WTC11 (cell line): ENCODE data around the gene SIGLEC15. TPM values are rescaled to one million over a fixed set of nuclear protein-coding genes. Genes with fewer than 3 reads are reported as not detected.

Experiments
- ATAC-seq: fragments of 200-7000 bp; cut with Tn5 transposase; 2 replicates; pipeline ENCODE4 v1.10.0; 2021; ENCODE audit warnings: mild to moderate bottlenecking, moderate library complexity
- CTCF ChIA-PET: fragments of 300-600 bp; sonication (Branson Sonifier 250); formaldehyde crosslinking; loops from one replicate; lab custom pipeline; 2021; ENCODE audit warnings: antibody characterized with exemption; lab: Charles Lee
- POLR2A ChIA-PET: fragments of 350-600 bp; sonication (Branson Sonifier 250); formaldehyde crosslinking; loops from one replicate; lab custom pipeline; 2021; ENCODE audit warnings: antibody characterized with exemption; lab: Charles Lee
- DNase-seq: peaks from one replicate; pipeline ENCODE4 v3.0.0; 2021; ENCODE audit warnings: low spot score
- H3K27ac Mint-ChIP-seq: 2 replicates; pipeline ENCODE4 v1.8.0; 2021; ENCODE audit warnings: mixed read lengths
- H3K27me3 Mint-ChIP-seq: 2 replicates; pipeline ENCODE4 v1.8.0; 2021; ENCODE audit warnings: low read depth, mild to moderate bottlenecking, moderate library complexity, mixed read lengths
- H3K36me3 Mint-ChIP-seq: 2 replicates; pipeline ENCODE4 v1.8.0; 2021; ENCODE audit warnings: mixed read lengths
- H3K4me1 Mint-ChIP-seq: 2 replicates; pipeline ENCODE4 v1.8.0; 2022; ENCODE audit warnings: mixed read lengths
- H3K4me3 Mint-ChIP-seq: 2 replicates; pipeline ENCODE4 v1.8.0; 2021; ENCODE audit warnings: mild to moderate bottlenecking, moderate library complexity, mixed read lengths
- H3K9me3 Mint-ChIP-seq: 2 replicates; pipeline ENCODE4 v1.8.0; 2021; ENCODE audit warnings: mixed read lengths
- ATF1 ChIP-seq: sonication (generic); formaldehyde crosslinking; IDR thresholded peaks from 2 replicates; pipeline ENCODE4 v1.8.1; 2023; ENCODE audit warnings: mild to moderate bottlenecking, moderate library complexity, missing genetic modification reagents
- E2F1 ChIP-seq: sonication (generic); formaldehyde crosslinking; IDR thresholded peaks from 2 replicates; pipeline ENCODE4 v1.8.0; 2022; ENCODE audit warnings: mild to moderate bottlenecking, missing genetic modification reagents
- ELF4 ChIP-seq: sonication (generic); formaldehyde crosslinking; IDR thresholded peaks from 2 replicates; pipeline ENCODE4 v1.8.1; 2022; ENCODE audit warnings: low read depth, mild to moderate bottlenecking, moderate library complexity, missing genetic modification reagents
- ETV6 ChIP-seq: sonication (generic); formaldehyde crosslinking; IDR thresholded peaks from 2 replicates; pipeline ENCODE4 v1.8.1; 2022; ENCODE audit warnings: mild to moderate bottlenecking, missing genetic modification reagents
- FOXJ3 ChIP-seq: sonication (generic); formaldehyde crosslinking; IDR thresholded peaks from 2 replicates; pipeline ENCODE4 v1.9.0; 2021; ENCODE audit warnings: missing genetic modification reagents, mild to moderate bottlenecking, borderline replicate concordance
- FOXK1 ChIP-seq: sonication (generic); formaldehyde crosslinking; IDR thresholded peaks from 2 replicates; pipeline ENCODE4 v1.8.0; 2022; ENCODE audit warnings: mild to moderate bottlenecking, moderate library complexity, missing genetic modification reagents
- MLX ChIP-seq: sonication (generic); formaldehyde crosslinking; IDR thresholded peaks from 2 replicates; pipeline ENCODE4 v1.8.1; 2023; ENCODE audit warnings: mild to moderate bottlenecking, missing genetic modification reagents, moderate library complexity
- NR1H2 ChIP-seq: sonication (generic); formaldehyde crosslinking; IDR thresholded peaks from 2 replicates; pipeline ENCODE4 v1.9.0; 2021; ENCODE audit warnings: mild to moderate bottlenecking, moderate library complexity, missing genetic modification reagents
- OVOL2 ChIP-seq: fragments of 250-450 bp; sonication (Bioruptor Pico); IDR thresholded peaks from 2 replicates; pipeline ENCODE4 v1.9.0; 2021; ENCODE audit warnings: mild to moderate bottlenecking, borderline replicate concordance
- SMAD4 ChIP-seq: sonication (generic); formaldehyde crosslinking; IDR thresholded peaks from 2 replicates; pipeline ENCODE4 v1.8.0; 2022; ENCODE audit warnings: mild to moderate bottlenecking, missing genetic modification reagents
- SP1 ChIP-seq: sonication (generic); formaldehyde crosslinking; conservative IDR thresholded peaks from 2 replicates; pipeline ENCODE4 v1.8.1; 2022; ENCODE audit warnings: missing genetic modification reagents
- TEAD1 ChIP-seq: sonication (generic); formaldehyde crosslinking; IDR thresholded peaks from 2 replicates; pipeline ENCODE4 v1.8.0; 2022; ENCODE audit warnings: mild to moderate bottlenecking, missing genetic modification reagents
- ZNF396 ChIP-seq: fragments of 250-450 bp; sonication (Bioruptor Pico); IDR thresholded peaks from 2 replicates; pipeline ENCODE4 v1.8.0; 2021; ENCODE audit warnings: mild to moderate bottlenecking, moderate library complexity, borderline replicate concordance
- ZNF416 ChIP-seq: fragments of 250-450 bp; sonication (Bioruptor Pico); IDR thresholded peaks from 2 replicates; pipeline ENCODE4 v1.9.0; 2021; ENCODE audit warnings: mild to moderate bottlenecking, inconsistent platforms
- total RNA-seq: library from RNA; stranded (reverse); gene quantifications from 3 replicates; pipeline ENCODE4 v1.2.3, GENCODE V29; 2021
- TF ChIP-seq, protein P1 (sequence below): sonication (generic); formaldehyde crosslinking; IDR thresholded peaks from 2 replicates; pipeline ENCODE4 v1.8.0; 2022; ENCODE audit warnings: mild to moderate bottlenecking, missing genetic modification reagents
- TF ChIP-seq, protein P2 (sequence below): sonication (generic); formaldehyde crosslinking; IDR thresholded peaks from 2 replicates; pipeline ENCODE4 v1.8.1; 2022; ENCODE audit warnings: mild to moderate bottlenecking, missing genetic modification reagents, moderate library complexity, borderline replicate concordance
- TF ChIP-seq, protein P3 (sequence below): sonication (generic); formaldehyde crosslinking; IDR thresholded peaks from 2 replicates; pipeline ENCODE4 v1.8.1; 2022; ENCODE audit warnings: low read depth, mild to moderate bottlenecking, moderate library complexity, missing genetic modification reagents, borderline replicate concordance
- TF ChIP-seq, protein P4 (sequence below): fragments of 250-450 bp; sonication (Bioruptor Pico); IDR thresholded peaks from 2 replicates; pipeline ENCODE4 v1.9.0; 2021; ENCODE audit warnings: mild to moderate bottlenecking
- TF ChIP-seq, protein P5 (sequence below): fragments of 250-450 bp; sonication (Bioruptor Pico); IDR thresholded peaks from 2 replicates; pipeline ENCODE4 v1.9.0; 2021; ENCODE audit warnings: mild to moderate bottlenecking, borderline replicate concordance
- TF ChIP-seq, protein P6 (sequence below): fragments of 250-450 bp; sonication (Bioruptor Pico); conservative IDR thresholded peaks from 2 replicates; pipeline ENCODE4 v1.9.0; 2021; ENCODE audit warnings: mild to moderate bottlenecking

SIGLEC15 gene
- total RNA-seq, 1 experiment from 2014 or later = not detected

GRCh38 chr18:45834306-45834705 is 8.8 kb downstream of the SIGLEC15 start (continued):
- TF ChIP-seq, protein P1, sequence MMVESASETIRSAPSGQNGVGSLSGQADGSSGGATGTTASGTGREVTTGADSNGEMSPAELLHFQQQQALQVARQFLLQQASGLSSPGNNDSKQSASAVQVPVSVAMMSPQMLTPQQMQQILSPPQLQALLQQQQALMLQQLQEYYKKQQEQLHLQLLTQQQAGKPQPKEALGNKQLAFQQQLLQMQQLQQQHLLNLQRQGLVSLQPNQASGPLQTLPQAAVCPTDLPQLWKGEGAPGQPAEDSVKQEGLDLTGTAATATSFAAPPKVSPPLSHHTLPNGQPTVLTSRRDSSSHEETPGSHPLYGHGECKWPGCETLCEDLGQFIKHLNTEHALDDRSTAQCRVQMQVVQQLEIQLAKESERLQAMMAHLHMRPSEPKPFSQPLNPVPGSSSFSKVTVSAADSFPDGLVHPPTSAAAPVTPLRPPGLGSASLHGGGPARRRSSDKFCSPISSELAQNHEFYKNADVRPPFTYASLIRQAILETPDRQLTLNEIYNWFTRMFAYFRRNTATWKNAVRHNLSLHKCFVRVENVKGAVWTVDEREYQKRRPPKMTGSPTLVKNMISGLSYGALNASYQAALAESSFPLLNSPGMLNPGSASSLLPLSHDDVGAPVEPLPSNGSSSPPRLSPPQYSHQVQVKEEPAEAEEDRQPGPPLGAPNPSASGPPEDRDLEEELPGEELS (CRISPR knock-in tag) = no peak
- TF ChIP-seq, protein P2, sequence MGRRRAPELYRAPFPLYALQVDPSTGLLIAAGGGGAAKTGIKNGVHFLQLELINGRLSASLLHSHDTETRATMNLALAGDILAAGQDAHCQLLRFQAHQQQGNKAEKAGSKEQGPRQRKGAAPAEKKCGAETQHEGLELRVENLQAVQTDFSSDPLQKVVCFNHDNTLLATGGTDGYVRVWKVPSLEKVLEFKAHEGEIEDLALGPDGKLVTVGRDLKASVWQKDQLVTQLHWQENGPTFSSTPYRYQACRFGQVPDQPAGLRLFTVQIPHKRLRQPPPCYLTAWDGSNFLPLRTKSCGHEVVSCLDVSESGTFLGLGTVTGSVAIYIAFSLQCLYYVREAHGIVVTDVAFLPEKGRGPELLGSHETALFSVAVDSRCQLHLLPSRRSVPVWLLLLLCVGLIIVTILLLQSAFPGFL = no peak
- TF ChIP-seq, protein P3, sequence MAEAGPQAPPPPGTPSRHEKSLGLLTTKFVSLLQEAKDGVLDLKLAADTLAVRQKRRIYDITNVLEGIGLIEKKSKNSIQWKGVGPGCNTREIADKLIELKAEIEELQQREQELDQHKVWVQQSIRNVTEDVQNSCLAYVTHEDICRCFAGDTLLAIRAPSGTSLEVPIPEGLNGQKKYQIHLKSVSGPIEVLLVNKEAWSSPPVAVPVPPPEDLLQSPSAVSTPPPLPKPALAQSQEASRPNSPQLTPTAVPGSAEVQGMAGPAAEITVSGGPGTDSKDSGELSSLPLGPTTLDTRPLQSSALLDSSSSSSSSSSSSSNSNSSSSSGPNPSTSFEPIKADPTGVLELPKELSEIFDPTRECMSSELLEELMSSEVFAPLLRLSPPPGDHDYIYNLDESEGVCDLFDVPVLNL (CRISPR knock-in tag) = no peak
- TF ChIP-seq OVOL2 = no peak

DNA sequence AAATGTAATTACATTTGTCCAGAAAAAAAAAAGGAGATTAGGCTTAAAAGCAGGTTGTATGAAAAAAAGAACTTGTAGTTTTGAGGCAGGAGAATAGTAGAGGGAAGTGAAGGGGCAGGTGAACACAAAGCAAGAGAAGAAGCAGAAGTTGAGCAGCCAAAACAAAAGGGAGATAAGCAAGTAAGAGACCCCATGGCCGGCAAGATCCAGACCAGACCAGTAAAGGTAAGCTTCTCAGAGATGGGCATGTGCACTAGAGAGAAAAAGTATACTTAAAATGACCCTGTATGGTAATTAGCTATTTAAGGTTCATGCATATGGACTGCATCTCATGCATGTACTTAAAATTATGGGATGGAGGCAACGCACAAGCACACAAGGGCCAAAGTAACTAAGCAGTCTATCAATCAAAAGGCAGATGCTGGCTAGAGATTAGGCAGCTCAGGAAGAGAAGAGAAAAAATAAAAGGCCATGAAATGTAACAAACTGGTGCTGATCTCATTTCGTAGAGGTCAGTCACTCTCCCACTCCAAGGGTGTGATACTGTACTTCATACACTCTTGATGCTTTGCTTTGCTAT is 9.7 kb downstream of the SIGLEC15 start:
- Mint-ChIP-seq H3K4me3 (no peak overlapping the region), H3K4me1 (peaks cover 19% of the 10 kb centered on the region), H3K27ac (no peak overlapping the region), H3K9me3 (no peaks in the 10 kb centered on the region), H3K36me3 (no peaks in the 10 kb centered on the region), H3K27me3 (peaks cover 47% of the 10 kb centered on the region)
- ATAC-seq (no peak), DNase-seq (no peak)
- POLR2A ChIA-PET = no interaction called here
- CTCF ChIA-PET = interaction anchor here (1.5 kb wide), 1 partner anchor 112 kb away, joined by 7 read pairs; no protein-coding TSS in a partner anchor
- no peak for TF ChIP-seq FOXJ3 (CRISPR knock-in tag)
- TF ChIP-seq ATF1 (CRISPR knock-in tag) = no peak
- TF ChIP-seq, protein P4, sequence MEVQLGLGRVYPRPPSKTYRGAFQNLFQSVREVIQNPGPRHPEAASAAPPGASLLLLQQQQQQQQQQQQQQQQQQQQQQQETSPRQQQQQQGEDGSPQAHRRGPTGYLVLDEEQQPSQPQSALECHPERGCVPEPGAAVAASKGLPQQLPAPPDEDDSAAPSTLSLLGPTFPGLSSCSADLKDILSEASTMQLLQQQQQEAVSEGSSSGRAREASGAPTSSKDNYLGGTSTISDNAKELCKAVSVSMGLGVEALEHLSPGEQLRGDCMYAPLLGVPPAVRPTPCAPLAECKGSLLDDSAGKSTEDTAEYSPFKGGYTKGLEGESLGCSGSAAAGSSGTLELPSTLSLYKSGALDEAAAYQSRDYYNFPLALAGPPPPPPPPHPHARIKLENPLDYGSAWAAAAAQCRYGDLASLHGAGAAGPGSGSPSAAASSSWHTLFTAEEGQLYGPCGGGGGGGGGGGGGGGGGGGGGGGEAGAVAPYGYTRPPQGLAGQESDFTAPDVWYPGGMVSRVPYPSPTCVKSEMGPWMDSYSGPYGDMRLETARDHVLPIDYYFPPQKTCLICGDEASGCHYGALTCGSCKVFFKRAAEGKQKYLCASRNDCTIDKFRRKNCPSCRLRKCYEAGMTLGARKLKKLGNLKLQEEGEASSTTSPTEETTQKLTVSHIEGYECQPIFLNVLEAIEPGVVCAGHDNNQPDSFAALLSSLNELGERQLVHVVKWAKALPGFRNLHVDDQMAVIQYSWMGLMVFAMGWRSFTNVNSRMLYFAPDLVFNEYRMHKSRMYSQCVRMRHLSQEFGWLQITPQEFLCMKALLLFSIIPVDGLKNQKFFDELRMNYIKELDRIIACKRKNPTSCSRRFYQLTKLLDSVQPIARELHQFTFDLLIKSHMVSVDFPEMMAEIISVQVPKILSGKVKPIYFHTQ = no peak
- no peak for TF ChIP-seq ZNF416 (CRISPR knock-in tag)
- TF ChIP-seq, protein P5, sequence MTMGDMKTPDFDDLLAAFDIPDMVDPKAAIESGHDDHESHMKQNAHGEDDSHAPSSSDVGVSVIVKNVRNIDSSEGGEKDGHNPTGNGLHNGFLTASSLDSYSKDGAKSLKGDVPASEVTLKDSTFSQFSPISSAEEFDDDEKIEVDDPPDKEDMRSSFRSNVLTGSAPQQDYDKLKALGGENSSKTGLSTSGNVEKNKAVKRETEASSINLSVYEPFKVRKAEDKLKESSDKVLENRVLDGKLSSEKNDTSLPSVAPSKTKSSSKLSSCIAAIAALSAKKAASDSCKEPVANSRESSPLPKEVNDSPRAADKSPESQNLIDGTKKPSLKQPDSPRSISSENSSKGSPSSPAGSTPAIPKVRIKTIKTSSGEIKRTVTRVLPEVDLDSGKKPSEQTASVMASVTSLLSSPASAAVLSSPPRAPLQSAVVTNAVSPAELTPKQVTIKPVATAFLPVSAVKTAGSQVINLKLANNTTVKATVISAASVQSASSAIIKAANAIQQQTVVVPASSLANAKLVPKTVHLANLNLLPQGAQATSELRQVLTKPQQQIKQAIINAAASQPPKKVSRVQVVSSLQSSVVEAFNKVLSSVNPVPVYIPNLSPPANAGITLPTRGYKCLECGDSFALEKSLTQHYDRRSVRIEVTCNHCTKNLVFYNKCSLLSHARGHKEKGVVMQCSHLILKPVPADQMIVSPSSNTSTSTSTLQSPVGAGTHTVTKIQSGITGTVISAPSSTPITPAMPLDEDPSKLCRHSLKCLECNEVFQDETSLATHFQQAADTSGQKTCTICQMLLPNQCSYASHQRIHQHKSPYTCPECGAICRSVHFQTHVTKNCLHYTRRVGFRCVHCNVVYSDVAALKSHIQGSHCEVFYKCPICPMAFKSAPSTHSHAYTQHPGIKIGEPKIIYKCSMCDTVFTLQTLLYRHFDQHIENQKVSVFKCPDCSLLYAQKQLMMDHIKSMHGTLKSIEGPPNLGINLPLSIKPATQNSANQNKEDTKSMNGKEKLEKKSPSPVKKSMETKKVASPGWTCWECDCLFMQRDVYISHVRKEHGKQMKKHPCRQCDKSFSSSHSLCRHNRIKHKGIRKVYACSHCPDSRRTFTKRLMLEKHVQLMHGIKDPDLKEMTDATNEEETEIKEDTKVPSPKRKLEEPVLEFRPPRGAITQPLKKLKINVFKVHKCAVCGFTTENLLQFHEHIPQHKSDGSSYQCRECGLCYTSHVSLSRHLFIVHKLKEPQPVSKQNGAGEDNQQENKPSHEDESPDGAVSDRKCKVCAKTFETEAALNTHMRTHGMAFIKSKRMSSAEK (CRISPR knock-in tag) = no peak
- no peak for TF ChIP-seq ELF4
- TF ChIP-seq ETV6 (CRISPR knock-in tag) = no peak
- TF ChIP-seq, protein P6, sequence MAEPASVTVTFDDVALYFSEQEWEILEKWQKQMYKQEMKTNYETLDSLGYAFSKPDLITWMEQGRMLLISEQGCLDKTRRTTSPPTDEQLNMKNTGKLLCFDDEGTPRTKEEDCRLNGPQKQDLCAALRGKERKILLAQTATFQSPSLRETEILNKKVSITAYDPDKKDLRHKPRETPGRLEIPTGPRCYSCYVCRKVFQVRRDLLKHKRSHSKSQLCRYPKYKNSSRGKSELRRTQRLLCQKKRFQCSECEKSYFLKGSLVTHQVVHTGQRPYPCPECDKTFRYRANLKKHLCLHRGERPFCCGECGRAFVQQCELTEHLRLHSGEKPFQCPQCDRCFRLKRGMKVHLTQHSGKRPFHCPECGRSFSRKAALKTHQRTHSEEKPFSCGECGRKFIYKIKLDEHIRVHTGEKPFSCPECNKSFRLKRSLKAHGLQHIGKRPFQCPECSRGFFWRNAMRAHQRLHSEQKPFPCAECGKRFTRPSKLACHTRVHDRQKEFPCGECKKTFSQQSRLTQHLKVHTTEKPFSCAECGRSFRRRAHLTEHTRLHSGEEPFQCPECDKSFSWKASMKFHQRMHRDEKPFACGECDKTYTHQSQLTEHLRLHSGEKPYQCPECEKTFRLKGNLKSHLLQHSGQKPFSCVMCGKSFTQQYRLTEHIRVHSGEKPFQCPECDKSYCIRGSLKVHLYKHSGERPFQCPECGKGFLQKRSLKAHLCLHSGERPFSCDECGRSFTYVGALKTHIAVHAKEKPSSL (CRISPR knock-in tag) = no peak
- no peak for TF ChIP-seq TEAD1 (CRISPR knock-in tag)
- no peak for TF ChIP-seq NR1H2 (CRISPR knock-in tag)
- no peak for TF ChIP-seq ZNF396 (CRISPR knock-in tag)
- TF ChIP-seq FOXK1 (CRISPR knock-in tag) = no peak
- TF ChIP-seq SP1 (CRISPR knock-in tag) = no peak
- no peak for TF ChIP-seq E2F1 (CRISPR knock-in tag)
- TF ChIP-seq MLX (CRISPR knock-in tag) = no peak
- no peak for TF ChIP-seq SMAD4 (CRISPR knock-in tag)
